ENCODE measurements around the gene IFIH1.
A peak's percentile ranks its signal among the peaks of the same experiment; 100 is the strongest.

The IFIH1 gene

DNA sequence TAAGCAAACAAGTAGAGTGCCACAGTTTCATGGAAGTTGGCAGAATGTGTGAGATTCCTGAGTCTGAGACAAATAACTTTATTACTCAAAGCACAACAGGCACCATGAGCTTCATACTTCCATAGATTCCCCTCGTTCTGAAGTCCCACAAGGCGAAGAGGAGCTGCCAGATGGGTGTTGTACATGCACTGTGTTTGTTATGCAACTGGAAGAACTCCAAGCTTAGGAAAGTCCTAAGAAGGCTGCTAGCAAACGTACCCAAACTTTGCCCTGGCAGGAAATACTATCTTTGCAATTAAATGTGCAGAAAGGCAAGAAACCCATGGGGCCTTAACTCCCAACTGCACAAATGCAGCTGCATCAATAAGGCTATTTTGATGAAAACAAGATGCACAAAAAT lies 23.8 kb upstream of the IFIH1 start:
- Histone ChIP-seq H3K27me3 (ENCODE audit: insufficient read depth, poor library complexity, severe bottlenecking) (no peaks in the 10 kb centered on the region), H3K27ac (replicated peaks) (peak overlapping the region; percentile 88), H3K4me3 (replicated peaks; ENCODE audit: insufficient read depth, low read length) (no peak overlapping the region)
- TF ChIP-seq REST (IDR thresholded peaks at IDR 0.05; ENCODE audit: insufficient replicate concordance, low read depth) (no peak), GABPA (IDR thresholded peaks at IDR 0.05; ENCODE audit: low read depth) (no peak), SPI1 (IDR thresholded peaks at IDR 0.05; ENCODE audit: borderline replicate concordance, low read depth) (no peak), CTCF (IDR thresholded peaks at IDR 0.05; ENCODE audit: insufficient read depth, low read length) (no peak), POLR2AphosphoS5 (IDR thresholded peaks at IDR 0.05; ENCODE audit: low read depth) (no peak)
- peak in 1 of 2 experiments; percentile 45 for DNase-seq (ENCODE audit: low read depth in 1 of 2, low spot score in 1 of 2)

- no peak for TF ChIP-seq POLR2AphosphoS5 (IDR thresholded peaks at IDR 0.05; ENCODE audit: low read depth)
- no peak for TF ChIP-seq GABPA (IDR thresholded peaks at IDR 0.05; ENCODE audit: low read depth)
- no peak for TF ChIP-seq CTCF (IDR thresholded peaks at IDR 0.05; ENCODE audit: insufficient read depth, low read length)
- no peak for TF ChIP-seq SPI1 (IDR thresholded peaks at IDR 0.05; ENCODE audit: borderline replicate concordance, low read depth)
- TF ChIP-seq REST (IDR thresholded peaks at IDR 0.05; ENCODE audit: insufficient replicate concordance, low read depth), result no peak
- Histone ChIP-seq H3K4me3 (replicated peaks; ENCODE audit: insufficient read depth, low read length) (no peak overlapping the region), H3K27me3 (ENCODE audit: insufficient read depth, poor library complexity, severe bottlenecking) (no peaks in the 10 kb centered on the region), H3K27ac (replicated peaks) (no peak overlapping the region)
- no peak for DNase-seq (ENCODE audit: low read depth in 1 of 2, low spot score in 1 of 2)
These were observed 22.3 kb upstream of the IFIH1 start for GRCh38 chr2:162340822-162341221.

DNA sequence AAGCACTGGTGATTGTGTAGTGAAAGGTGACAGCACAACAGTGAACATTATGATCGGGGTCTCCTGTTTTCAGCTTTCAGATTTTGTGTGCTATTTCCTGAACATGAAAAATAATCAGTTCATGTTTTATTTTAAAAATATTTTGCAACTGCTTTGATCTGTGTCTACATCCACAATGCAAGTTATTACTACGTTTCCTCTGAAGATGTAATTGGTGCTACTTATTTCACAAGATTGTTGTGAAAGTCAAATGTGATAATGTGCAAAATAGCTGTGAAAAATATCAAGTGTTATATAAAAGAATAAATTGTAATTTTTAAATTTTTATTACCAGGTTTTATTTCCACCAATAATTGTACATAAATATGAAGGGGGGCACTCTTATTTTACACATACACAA lies 19.4 kb upstream of the IFIH1 start:
- Histone ChIP-seq H3K27me3 (ENCODE audit: insufficient read depth, poor library complexity, severe bottlenecking) (no peaks in the 10 kb centered on the region), H3K27ac (replicated peaks) (peak overlapping the region; percentile 34; the same call in 1 of the 2 replicates), H3K4me3 (replicated peaks; ENCODE audit: insufficient read depth, low read length) (no peak overlapping the region)
- TF ChIP-seq POLR2AphosphoS5 (IDR thresholded peaks at IDR 0.05; ENCODE audit: low read depth), result no peak
- TF ChIP-seq REST (IDR thresholded peaks at IDR 0.05; ENCODE audit: insufficient replicate concordance, low read depth), result no peak
- TF ChIP-seq GABPA (IDR thresholded peaks at IDR 0.05; ENCODE audit: low read depth), result no peak
- no peak for TF ChIP-seq SPI1 (IDR thresholded peaks at IDR 0.05; ENCODE audit: borderline replicate concordance, low read depth)
- TF ChIP-seq CTCF (IDR thresholded peaks at IDR 0.05; ENCODE audit: insufficient read depth, low read length), result no peak
- no peak for DNase-seq (ENCODE audit: low read depth in 1 of 2, low spot score in 1 of 2)

All from HL-60 (cell line).